ENCODE data around the gene KDELR1.

Gene KDELR1

DNA sequence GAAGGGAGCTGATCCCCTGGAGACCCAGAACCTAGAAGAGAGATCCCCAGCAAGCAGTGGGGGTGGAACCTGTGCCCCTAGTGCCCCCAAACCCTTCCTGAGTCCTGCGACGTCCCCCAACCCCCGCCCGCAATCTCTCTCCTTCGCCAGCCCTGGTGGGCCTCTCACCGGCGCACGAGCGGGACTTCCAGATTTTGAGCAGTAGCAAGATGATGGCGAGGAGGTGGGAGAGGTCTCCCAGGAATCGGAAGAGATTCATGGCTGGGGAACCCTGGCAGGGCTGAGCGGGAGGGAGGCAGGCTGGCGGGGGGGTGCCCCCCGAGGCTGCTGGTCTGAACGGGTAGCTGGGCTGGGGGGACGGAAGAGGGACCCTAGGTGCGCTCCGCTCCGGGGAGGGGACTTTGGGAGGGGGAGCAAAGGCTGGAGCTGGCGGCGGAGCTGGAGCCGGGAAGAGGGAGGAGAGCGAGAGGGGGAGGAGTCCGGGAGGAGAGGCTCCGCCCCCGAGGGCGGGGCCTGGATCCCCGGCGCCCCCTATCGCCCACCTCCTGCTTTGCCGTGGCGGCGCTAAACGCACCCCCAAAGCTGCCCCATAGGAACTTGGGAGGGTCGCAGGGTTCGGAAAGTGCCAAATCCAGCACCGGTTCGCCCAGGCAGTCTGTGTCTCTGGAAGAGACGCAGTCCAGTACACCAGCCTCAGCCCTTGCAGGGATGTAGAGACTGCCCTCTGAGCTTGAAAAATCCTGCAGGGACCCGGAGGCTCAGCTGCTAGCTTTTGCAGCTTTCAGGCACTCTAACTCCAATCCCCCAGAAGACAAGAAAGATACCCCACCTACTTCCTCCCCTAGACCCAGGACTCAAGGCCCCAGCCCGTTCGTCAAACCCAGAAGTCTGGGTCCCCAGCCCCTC is at the start of gene KDELR1:
Gene KDELR1, minus strand, starts transcription at position 452 of the 906 bp plus-strand sequence. Its CDS starts 193 bp downstream, at position 259.
- no peak for DNase-seq (ENCODE audit: low read depth)

DNA sequence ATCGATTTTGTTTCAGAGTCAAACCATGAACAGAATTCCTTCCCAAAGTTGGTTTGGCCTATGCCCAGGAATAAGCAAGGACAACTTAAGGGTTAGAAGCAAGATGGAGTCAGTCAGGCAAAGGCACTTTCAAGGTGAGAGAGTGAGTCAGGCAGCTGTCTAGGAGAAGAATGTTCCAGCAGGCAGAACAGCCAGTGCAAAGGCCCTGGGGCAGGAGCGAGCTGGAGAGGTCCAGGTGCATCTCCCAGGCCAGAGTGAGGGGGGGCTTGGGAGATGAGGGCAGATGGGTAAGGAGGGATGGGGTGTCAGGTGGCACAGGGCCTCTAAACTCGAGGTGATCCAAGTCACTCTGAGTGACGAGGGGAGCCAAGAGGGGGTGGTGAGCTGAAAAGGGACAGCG is 45.2 kb upstream of the KDELR1 start:
- no peak for DNase-seq (ENCODE audit: low read depth)

DNA sequence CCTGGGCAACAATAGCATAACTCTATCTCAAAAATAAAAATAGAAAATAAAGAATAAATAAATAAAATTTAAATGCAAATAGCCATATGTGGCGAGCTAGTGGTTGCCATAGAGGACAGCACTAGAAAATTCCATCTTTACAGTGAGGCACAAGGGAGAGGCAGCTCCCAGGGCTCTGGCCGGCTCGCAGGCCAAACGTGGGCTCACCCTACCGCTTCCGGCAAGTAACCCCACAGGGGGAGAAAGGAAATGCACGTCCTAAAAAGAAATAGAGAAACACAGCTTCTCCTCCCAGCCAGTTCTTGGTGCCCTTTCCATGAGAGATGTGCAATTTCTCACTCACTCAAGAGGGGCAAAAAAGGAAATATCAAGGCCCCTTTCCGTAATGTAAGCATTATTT is 42.0 kb upstream of the KDELR1 start:
- DNase-seq (ENCODE audit: low read depth): no peak

DNA sequence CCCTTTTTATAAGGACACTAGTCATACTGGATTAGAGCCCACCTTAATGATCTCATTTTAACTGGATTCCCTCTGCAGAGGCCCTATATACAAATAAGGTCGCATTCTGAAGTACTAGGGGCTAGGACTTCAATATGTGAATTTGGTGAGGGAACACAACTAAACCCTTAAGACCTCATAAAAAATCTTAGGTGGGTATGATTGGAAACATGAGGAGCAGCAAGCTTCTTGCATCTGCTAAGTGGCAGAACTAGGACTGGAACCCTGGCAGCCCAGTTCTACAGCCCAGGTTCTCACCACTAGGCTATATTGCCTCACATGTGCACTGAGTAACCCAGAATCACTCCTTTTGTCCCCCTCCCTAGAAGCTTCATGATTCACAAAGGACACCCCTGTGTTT is 37.3 kb upstream of the KDELR1 start:
- no peak for DNase-seq (ENCODE audit: low read depth)

DNA sequence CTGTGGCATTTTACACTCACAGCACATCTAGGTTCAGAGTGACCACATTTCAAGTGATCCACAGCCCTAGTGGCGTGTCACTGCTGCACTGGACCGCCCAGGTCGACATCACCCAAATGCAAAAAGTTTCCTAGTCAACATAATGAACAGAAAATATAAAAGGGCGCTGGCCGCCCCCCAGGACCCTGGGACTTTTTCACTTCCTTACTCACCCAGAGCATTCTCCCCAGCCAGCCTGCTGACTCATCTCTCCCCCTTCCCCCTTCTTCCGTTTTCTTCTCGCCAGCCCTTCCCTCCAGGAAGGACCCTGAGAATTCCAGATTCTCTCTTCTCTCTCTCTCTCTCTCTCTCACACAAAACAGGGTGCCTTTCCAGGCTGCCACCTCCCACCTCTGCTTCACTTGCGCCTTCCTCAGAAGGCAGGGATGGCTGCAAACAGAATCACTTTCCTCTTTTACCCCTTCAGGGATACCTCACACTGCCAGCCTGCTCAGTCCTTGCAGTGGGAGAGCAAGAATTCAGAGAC is 33.4 kb upstream of the KDELR1 start:
- peak; percentile 43 for DNase-seq (ENCODE audit: low read depth)

DNA sequence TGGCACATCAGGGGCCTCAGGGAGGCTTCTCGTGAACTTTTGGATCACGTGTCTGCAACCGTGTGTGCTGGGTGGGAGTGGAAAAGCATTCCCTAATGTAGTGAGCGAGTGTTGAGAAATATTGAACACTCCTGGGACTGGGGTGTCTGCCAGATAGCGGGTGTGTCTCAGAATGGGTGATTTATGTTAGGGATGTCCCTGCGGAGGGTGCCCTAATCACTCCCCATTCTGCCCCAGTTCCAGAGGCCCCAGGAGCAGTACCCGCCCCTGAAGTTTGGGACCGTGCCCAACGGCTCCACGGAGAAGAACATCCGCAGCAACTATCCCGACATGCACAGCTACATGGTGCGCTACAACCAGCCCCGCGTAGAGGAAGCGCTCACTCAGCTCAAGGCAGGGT is 30.2 kb upstream of the KDELR1 start:
- no peak for DNase-seq (ENCODE audit: low read depth)

DNA sequence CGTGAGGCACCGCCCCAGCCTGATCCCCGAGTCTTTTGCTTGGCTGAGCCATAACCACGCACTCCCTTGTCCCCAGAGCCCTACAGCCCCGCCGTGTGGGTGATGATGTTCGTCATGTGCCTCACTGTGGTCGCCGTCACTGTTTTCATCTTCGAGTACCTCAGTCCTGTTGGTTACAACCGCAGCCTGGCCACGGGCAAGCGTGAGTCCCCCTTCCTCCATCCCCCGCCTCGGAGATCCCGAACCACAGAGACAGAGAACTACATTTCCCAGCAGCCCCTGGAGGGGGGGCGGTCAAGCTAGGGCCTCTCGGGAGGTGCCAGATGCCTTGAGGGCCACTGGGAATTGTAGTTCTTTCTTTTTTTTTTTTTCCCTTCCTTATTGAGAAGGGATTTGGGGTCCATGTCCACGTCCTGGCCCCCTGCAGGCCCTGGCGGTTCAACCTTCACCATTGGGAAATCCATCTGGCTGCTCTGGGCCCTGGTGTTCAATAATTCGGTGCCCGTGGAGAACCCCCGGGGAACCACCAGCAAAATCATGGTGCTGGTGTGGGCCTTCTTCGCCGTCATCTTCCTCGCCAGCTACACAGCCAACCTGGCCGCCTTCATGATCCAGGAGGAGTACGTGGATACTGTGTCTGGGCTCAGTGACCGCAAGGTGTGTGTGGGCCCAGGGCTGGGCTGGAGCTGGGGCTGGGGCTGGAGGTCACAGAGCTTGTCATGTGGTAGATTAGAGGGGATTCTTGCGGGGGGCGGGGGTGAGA is 28.0 kb upstream of the KDELR1 start:
- DNase-seq (ENCODE audit: low read depth): no peak

DNA sequence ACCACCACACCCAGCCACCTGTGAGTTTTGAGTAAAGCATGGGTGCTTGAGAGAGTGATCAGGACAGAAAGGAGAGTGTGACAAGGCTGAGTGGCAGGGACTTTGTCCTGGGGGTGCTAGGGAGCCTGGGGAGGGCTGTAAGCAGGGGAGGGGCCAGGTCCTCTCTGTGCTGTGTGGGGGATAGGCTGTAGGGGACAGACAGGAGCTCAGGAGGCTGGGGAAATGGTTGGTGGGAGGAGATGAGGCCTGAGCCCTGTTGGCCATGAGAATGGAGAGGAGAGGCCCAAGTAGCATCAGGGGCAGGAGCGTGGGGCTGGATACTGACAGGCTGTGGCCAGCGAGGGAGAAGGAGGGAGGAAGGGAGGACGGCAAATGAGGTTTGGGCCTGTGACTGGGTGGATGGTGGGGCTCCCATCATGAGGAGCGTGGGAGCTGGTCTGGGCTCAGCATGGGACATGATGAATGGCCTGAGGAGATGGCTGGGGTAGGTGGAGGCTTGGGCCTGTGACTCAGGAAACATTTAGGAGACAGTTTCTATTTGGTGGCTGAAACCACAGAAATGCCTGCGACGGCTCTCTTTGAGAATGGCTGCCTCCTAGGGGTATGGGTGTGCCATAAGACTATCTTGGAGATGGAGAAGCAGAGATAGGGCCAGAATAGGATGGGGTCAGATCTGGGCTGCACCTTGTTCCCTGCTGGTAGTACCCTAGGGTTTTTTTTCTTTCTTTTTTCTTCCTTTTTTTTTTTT is 27.1 kb upstream of the KDELR1 start:
- no peak for DNase-seq (ENCODE audit: low read depth)

DNA sequence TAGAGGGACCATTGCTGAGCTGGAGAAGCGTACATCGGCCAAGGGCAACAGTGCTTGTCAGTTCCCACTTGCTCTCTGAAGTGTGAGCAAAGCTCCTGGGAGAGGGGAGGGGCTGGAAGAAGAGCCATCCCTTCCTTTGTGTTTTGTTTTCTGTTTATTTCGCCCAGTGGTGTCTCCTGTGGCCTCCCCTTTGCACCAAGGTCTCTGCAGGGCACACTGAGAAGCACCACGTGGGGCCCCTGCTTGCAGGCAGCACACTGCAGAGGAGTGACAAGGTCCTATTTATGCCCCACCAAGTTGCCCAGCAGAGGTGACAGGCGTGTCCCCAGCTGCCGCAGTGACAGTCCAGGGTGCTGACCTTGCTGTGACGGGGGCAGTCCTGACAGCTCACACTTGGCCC is 26.1 kb upstream of the KDELR1 start:
- no peak for DNase-seq (ENCODE audit: low read depth)

DNA sequence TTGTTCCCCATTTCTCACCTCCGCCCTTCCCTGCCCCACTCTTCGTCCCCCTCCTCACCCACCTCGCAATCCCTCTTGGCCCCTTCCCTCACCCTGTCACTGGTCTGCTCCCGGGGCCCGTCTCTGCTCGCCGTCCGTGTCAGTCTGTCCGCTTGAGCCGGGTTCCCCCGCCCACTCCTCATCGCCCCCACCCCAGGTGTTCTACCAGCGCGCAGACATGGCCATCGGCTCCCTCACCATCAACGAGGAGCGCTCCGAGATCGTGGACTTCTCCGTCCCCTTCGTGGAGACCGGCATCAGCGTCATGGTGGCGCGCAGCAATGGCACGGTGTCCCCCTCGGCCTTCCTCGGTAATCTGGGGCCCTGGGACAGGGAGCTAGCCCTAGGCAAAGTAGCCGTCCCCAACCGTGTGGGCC is 24.5 kb upstream of the KDELR1 start:
- DNase-seq (ENCODE audit: low read depth): no peak

DNA sequence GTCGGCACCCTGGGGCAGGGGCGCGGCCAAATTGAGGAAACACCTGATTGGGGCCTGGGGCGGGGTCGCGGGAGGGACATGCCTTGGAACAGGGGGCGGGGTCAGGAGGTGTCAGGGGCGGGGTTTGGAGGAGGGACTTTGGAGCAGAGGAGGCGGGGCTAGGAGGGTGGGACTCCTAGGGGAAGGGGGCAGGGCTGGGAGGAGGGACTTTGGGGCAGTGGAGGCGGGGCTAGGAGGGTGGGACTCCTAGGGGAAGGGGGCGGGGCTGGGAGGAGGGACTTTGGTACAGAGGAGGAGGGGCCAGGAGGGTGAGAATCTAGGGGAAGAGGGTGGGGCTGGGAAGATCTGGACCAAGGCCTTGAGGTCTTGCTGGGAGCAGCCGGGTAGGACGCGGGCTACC is 24.0 kb upstream of the KDELR1 start:
- DNase-seq (ENCODE audit: low read depth): no peak

DNA sequence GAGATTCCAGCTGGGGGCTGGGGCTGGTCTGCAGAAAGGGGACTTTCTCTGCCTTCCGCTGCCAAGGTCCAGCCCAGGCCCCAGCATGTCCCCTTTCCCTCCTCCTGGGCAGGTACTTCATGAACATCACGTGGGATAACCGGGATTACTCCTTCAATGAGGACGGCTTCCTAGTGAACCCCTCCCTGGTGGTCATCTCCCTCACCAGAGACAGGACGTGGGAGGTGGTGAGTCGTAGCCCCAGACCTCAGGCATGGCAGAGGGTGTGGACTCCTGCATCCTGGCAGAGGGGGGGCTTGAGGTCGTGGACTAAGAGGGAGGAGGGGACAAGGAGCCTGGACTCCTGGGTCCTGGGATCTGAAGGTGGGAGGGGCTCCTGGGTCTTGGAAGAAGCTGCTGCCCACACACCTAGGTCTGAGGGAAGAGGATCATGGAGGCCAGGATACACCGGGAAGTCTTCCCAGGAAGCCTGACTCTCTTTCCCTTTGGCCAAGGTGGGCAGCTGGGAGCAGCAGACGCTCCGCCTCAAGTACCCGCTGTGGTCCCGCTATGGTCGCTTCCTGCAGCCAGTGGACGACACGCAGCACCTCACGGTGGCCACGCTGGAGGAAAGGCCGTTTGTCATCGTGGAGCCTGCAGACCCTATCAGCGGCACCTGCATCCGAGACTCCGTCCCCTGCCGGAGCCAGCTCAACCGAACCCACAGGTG is 22.7 kb upstream of the KDELR1 start:
- DNase-seq (ENCODE audit: low read depth): no peak

DNA sequence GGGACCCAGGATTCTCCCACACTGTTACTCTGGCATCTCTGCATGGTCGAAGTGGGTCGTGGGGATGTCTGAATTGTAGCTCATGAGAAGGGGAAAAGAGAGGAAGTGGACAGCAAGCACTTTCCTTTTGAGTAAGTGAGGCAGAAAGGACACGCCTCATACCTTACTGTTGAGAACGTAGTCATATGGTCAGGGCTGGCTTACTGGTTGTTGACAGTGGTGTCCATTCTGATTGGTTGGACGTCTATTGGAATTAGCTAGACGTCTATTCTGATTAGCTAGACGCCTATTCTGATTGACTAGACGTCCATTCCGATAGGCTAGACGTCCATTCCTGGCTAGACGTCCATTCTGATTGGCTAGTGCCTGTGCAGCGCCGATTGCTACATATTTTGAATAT is 14.5 kb upstream of the KDELR1 start:
- no peak for DNase-seq (ENCODE audit: low read depth)

DNA sequence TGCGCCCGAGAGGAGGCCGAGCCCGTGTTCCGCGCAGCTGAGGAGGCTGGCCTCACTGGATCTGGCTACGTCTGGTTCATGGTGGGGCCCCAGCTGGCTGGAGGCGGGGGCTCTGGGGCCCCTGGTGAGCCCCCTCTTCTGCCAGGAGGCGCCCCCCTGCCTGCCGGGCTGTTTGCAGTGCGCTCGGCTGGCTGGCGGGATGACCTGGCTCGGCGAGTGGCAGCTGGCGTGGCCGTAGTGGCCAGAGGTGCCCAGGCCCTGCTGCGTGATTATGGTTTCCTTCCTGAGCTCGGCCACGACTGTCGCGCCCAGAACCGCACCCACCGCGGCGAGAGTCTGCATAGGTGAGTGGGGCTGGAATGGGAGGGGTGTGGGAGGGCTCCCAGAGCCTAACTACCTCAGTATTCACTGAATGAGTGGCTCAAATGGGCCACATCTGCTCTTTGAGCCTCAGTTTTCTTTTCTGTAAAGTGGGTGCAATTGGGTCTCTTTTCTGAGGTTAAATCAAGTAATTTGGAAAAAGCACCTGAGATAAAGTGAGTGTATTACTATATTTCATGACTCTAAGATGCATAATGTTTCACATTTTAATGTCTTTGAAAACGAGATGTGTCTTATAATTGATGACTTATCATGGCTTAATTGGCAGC is 13.8 kb upstream of the KDELR1 start:
- DNase-seq (ENCODE audit: low read depth): no peak

DNA sequence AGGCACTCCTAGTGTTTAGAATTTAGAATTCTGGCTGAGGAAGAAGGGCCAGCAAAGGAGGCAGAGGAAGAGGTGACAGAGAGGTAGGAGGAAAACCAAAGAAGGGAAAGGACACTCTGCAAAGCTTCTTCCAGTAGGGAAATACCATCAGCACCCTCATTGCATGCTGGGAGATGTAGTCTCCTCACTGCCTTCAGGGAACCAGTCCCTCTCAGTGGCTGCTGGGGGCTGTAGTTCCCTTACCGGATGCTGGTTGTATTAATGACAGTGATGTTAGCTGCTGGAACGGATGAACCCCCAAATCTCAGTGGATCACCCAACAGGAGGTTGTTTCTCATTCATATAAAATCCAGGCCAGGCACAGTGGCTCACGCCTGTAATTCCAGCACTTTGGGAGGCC is 12.3 kb upstream of the KDELR1 start:
- DNase-seq (ENCODE audit: low read depth): no peak

DNA sequence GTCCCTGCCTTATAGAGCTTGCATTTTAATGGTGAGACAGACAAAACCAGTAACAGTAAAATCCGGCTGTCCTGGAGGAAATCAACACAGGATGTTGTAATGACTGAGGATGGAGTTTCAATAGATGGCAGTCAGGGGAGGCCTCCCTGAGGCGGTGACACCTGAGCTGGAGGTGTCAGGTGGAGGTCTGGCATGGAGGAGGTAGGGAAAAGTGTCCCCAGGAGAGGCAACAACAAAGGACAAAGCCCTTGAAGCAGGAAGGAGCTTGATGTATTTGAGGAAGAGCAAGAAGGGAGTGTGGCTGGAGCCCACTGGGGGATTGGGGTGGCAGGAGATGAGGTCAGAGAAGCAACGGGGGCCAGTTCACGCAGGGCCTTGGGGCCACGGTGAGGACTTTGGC is 9.9 kb upstream of the KDELR1 start:
- DNase-seq (ENCODE audit: low read depth): no peak

DNA sequence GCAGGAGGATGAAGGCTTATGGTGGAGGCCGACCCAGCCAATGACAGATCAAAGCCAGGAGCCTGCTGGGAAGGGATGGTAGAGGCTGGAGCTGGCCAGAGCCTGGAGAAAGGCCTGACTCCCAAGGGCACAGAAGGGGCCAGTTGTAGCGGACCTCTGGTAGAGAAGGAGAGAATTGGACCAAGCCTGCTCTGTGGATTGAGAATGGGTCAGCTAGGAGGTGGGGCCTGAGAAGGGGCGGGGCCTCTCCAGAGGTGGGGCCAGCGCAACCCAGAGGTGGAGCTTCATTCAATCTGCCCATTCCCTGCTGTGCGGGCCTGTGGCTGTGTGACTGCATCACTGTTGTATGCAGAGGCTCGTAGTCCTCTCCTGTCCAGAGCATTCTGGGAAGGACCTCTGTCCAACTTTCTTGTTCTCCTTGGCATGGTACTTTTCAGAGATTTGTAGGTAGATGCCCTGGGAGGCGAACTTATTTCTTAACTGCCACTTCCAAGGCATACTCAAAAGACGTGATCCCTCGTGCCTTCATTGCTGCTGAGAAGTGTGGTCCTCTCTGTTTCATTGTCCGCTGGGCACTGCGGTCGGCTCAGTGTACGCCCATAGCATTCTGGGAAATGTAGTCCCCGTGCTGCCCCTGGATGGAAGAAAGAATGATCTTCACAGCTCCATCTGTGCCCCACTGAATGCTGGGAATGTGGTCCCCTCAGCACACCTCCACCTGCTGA is 8.8 kb upstream of the KDELR1 start:
- DNase-seq (ENCODE audit: low read depth): no peak

DNA sequence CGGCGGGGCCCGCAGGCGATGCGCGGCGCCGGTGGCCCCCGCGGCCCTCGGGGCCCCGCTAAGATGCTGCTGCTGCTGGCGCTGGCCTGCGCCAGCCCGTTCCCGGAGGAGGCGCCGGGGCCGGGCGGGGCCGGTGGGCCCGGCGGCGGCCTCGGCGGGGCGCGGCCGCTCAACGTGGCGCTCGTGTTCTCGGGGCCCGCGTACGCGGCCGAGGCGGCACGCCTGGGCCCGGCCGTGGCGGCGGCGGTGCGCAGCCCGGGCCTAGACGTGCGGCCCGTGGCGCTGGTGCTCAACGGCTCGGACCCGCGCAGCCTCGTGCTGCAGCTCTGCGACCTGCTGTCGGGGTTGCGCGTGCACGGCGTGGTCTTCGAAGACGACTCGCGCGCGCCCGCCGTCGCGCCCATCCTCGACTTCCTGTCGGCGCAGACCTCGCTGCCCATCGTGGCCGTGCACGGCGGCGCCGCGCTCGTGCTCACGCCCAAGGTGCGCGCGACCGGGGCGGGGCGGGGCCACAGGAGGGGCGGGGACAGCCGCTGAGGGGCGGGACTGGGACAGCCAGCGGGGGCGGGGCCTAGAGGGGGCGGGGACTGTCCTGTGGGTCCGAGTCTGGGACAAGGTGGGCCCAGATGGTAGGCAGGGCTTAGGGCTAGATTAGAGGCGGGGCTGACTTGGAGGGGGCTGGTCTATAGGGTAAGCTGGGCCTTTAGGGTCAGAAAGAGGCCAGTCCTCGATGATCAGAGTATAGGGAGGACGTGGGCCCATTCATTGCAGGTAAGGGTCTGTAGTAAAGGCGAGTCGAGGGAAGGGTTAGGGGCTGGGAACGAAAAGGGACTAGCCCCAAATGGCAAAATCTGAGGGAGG is 7.3 kb upstream of the KDELR1 start:
- no peak for DNase-seq (ENCODE audit: low read depth)

DNA sequence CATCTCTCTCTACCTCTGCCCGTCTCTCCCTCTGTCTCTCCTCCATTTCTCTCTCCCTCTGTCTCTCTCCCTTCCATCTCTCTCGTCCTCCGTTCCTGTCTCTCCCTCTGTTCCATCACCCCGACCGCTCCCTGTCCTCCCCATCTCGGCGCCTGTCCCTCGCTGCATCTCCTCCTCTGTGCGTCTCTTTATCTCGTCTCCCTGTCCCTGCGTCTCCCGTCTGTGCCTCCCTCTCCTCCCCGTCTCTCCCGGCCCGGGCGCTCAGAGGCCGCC is 6.7 kb upstream of the KDELR1 start:
- no peak for DNase-seq (ENCODE audit: low read depth)
